ENCODE measurements around the gene STIM1.

Gene STIM1

GRCh38 chr11:3954448-3955298 lies 99.2 kb downstream of the STIM1 start:
- DNase-seq, result no peak

- no peak for DNase-seq
Measured at GRCh38 chr11:3955299-3955665, 99.8 kb downstream of the STIM1 start.

DNA sequence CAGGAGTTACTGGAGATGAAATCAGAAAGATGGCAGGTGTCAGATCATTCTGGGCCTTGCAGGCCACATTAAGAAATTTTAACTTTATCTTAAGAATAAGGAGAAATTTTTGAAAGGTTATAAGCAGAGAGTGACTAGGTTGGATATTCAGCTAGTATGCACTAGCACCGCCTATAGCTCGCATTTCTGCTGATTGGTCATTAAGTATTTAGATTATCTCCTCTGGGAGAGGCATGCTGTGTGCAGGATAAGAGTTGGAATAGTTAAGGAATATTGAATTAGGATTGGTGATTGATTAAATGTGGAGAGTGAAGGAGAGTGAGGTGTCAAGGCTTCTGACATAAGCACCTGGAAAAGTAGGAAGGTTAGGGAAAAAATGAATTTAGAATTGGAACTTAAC lies 100.6 kb downstream of the STIM1 start:
- no peak for DNase-seq

- DNase-seq, result no peak
Measured at GRCh38 chr11:3956748-3957147, 101.3 kb downstream of the STIM1 start.

DNA sequence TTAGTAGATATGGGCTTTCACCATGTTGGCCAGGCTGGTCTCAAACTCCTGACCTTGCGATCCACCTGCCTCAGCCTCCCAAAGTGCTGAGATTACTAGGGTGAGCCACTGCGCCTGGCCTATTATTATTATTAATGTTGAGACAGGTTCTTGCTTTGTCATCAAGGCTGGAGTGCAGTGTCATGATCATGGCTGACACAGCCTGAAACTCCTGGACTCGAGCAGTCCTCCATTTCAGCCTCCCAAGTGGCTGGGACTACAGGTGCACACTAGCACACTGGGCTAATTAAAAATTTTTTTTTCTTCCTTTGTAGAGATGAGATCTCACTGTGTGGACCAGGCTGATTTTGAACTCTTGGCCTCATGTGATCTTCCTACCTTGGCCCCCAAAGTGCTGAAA lies 102.0 kb downstream of the STIM1 start:
- no peak for DNase-seq

DNA sequence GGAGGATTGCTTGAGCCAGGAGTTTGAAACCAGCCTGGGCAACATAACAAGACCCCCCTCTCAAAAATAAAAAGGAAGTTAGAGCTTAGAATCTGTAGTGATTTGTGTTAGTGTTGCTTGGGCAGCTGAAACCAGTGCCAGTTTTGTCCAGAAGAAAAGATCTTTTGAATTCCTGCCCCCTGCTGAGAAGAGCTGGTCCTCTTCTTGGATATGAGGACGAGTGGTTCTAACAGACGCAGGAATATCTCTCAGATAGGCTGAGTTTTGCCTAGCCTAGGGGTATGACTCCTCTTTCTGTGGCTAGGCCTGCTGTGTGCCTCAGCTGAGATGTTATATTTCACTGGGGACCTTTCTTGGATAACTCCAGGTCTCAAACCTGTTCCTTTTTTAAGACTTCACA lies 102.8 kb downstream of the STIM1 start:
- no peak for DNase-seq

- no peak for DNase-seq
Measured at GRCh38 chr11:3959015-3959902, 103.8 kb downstream of the STIM1 start.

DNA sequence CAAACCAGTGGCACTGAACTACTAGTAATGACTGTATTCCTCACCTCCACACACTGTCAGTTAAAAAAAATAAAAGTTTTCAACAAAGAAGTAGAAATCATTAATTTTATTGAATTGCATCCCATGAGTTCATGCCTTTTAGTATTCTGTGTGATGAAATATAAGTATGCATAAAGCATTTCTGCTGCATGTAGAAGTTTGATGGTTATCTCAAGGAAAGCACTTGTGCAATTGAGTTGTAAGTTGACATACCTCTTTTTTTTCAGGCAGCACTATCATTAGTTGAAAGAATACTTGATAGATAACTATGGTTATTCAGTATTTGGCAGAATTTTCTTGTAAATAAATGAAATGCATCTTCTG lies 104.4 kb downstream of the STIM1 start:
- no peak for DNase-seq

DNA sequence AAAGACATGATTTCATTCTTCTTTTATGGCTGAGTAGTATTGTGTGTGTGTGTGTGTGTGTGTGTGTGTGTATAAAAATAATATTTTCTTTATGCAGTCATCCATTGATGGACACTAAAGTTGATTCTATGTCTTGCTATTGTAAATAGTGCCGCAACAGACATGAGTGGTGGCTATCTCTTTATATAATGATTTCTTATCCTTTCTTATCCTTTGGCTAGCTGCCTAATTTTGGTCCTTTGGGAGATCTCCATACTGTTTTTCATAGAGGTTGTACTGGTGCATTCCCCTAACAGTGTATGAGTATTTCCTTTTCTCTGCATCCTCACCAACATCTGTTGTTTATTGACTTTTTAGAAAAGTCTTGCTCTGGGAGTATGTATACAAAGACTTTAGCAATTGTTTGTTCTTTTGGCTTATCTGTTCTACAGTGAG lies 107.0 kb downstream of the STIM1 start:
- DNase-seq, result no peak

DNA sequence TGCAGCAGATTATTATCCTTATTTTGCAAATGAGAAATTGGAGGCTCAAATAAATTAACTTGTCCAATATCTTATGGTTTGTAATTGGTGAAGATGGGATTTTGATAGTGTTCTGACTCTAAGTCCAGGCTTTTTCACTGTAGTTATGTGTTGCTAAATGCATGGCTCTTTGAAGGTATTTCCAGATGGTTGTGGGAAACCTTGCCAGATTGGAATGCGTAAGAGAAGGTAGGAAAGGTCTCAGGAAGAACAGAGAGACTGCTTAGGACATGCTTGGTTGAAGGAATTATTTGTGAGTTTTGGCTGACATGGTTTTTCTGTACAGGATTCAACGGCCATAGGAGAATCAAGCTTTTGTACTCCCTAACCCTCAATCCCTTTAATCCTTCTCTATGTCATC lies 108.6 kb downstream of the STIM1 start:
- DNase-seq, result no peak

- DNase-seq, result no peak
Measured at GRCh38 chr11:3964935-3965604, 109.6 kb downstream of the STIM1 start.

DNA sequence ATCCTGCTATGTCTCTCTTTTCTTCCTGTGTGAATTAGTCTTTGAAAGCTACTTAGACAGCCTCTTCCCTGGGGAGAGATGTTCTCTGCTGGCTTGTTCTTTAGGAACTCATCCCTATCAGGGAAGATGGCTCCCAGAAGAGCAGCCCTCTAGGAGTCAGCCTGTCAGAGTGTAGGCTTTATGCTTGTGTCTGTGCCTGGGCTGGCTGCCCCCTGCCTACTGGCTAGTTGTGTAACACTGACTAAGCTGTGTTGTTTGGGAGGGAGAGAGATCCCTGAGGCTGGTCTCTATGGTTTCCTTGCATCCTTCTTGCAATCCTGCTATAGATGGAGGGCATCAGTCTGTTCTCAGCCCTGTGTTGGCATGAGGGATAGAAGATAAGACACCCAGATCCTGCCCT lies 112.2 kb downstream of the STIM1 start:
- DNase-seq, result no peak

DNA sequence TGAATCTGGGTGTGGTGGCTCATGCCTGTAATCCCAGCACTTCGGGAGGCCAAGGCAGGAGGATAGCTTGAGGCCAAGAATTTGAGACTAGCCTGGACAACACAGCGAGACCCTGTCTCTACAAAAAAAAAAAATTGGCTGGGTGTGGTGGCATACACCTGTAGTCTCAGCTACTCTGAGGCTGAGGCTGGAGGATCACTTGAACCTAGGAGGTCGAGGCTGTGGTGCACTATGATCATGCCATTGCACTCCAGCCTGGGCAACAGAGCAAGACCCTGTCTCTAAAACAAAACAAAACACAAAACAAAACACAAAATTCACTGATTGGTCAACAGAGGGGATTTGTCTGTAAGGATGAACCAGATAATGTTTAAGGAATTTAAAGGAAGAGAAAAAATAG lies 113.7 kb downstream of the STIM1 start:
- no peak for DNase-seq

GRCh38 chr11:3969613-3970012 lies 114.1 kb downstream of the STIM1 start:
- DNase-seq, result no peak

- no peak for DNase-seq
Measured at GRCh38 chr11:3970108-3970507, 114.6 kb downstream of the STIM1 start.

- DNase-seq, result no peak
Measured at GRCh38 chr11:3971756-3972404, 116.4 kb downstream of the STIM1 start.

GRCh38 chr11:3972431-3972830 lies 117.0 kb downstream of the STIM1 start:
- no peak for DNase-seq

DNA sequence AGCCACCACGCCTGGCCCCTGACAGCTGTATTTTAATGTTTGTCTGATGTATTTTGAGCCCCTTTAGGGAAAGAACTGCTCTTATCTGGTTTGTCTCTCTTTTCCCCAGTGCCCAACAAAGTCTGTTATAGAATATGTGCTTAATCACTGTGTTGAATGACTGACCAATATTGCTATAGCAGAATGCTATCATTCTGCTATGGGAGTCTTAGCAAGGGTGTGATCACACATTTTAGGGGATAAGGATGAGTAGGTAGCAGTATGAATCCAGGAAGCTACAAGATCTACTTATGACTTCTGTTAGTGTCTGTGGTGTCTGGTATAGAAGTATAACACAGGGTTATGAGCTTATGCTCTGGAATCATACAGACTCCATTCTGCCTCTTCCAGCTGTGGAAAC lies 121.6 kb downstream of the STIM1 start:
- DNase-seq, result no peak

DNA sequence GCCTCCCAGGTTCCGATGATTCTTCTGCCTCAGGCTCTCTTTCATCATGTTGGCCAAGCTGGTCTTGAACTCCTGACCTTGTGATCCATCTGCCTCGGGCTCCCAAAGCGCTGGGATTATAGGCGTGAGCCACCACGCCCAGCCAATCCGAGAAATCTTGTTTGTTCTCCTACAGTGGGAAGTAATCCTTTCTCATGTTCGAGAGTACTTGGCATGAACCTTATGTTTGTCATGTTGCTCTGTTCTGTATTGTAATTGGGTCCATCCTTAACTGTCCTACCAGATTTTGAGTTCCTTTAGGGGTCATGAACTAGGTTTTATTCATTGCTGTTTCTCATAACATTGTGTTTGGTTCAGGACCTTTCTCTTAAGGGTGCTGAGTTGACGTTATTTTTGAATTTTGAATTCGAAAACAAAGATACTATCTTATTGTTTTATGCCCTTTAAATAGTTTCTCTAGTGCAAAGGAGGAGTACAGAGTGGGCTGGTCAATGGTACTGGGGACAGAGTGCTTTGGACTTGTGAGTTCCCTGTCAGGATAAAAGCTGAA lies 125.7 kb downstream of the STIM1 start:
- DNase-seq, result no peak

- DNase-seq, result no peak
Measured at GRCh38 chr11:3982431-3982830, 127.0 kb downstream of the STIM1 start.

- no peak for DNase-seq
Measured at GRCh38 chr11:3983101-3983500, 127.6 kb downstream of the STIM1 start.

DNA sequence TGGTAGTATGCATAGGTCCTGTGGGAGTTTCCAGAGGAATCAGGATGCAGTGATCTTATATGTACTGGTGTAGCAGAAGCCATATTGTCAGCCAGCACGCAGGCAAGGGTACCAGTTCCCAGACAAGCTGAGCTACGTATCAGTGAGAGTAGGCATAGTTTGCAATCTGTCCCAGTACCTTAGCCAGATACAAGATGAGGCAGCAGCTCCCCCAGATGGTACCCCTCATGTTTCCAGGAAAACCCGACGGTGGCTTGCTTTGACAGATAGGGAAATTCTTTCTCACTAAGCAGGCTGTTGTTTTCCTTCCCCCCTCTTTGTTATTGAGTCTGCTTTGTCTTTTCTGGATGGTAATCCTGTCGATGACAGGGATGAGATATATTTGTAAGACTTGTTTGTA lies 129.4 kb downstream of the STIM1 start:
- no peak for DNase-seq

GRCh38 chr11:3985631-3986030 lies 130.2 kb downstream of the STIM1 start:
- DNase-seq, result no peak
